Choroid plexus epithelial cell (primary cell): ENCODE results near the gene TMEM121B.

Experiments used
- DNase-seq: peaks from one replicate; pipeline ENCODE4 v3.0.0-alpha.2; 2010; ENCODE audit warnings: low read depth
- H3K4me3 ChIP-seq: 2 replicates; pipeline ENCODE4 v1.5.1; 2011; ENCODE audit warnings: low read depth, mild to moderate bottlenecking, control low read depth, low read length, moderate library complexity
- TF ChIP-seq, protein P1 (sequence below): conservative IDR thresholded peaks from 2 replicates; pipeline ENCODE4 v1.5.1; 2011; ENCODE audit warnings: low read depth, mild to moderate bottlenecking, control low read depth, inconsistent platforms, low read length, moderate library complexity

The TMEM121B gene

DNA sequence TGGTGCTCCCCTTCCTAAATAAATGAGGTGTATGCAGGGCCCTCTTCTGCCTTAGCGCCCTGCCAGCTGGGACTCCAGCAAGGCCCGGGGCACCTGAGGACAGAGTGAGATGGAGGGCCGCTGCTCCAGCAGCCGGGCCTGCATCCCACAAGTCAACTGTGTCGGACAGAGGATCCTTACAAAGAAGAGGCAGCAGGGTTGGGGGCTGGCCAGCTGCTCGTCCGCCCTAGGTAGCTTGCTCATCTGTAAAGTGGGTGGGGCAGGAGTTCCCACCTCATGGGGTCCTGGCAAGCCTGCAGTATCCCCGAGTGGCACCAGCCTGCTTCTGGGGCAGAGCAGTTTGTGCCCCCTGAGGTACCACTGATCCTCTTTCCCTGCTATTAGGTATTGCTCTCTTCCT, 7.6 kb downstream of the TMEM121B start:
- H3K4me3 ChIP-seq = no peak overlapping the region
- DNase-seq = no peak
- TF ChIP-seq, protein P1, sequence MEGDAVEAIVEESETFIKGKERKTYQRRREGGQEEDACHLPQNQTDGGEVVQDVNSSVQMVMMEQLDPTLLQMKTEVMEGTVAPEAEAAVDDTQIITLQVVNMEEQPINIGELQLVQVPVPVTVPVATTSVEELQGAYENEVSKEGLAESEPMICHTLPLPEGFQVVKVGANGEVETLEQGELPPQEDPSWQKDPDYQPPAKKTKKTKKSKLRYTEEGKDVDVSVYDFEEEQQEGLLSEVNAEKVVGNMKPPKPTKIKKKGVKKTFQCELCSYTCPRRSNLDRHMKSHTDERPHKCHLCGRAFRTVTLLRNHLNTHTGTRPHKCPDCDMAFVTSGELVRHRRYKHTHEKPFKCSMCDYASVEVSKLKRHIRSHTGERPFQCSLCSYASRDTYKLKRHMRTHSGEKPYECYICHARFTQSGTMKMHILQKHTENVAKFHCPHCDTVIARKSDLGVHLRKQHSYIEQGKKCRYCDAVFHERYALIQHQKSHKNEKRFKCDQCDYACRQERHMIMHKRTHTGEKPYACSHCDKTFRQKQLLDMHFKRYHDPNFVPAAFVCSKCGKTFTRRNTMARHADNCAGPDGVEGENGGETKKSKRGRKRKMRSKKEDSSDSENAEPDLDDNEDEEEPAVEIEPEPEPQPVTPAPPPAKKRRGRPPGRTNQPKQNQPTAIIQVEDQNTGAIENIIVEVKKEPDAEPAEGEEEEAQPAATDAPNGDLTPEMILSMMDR = no peak

DNA sequence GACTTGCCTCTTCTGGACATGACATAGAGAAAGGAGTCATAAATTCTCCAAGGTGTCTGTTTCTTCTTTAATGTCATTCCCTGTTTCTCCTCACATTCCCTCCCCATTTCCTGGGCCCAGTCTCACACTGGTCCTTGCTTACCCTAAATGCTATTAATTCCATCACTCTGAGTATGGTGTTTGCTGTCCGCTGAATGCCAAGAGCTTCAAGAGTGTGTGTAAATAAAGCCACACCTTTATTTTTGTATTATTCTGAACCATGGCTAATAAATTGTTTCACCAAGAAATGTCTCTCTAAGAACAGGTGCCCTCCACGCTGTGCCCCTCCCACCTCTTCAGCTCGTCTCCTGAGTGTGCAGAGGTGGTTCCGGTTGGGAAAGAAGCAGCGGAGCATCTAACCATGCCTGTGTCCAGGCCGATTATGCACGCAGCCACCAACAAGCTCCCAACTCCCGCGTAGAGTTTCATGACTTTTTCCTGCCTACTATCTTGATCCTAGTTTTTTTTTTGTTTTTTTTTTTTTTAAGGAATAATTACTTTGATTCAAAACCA, 8.6 kb downstream of the TMEM121B start:
- H3K4me3 ChIP-seq = no peak overlapping the region
- DNase-seq = no peak
- TF ChIP-seq, protein P1 = no peak

GRCh38 chr22:17110791-17111550, 10.2 kb downstream of the TMEM121B start:
- DNase-seq = no peak
- H3K4me3 ChIP-seq = no peak overlapping the region
- TF ChIP-seq, protein P1 = no peak

- no peak for DNase-seq
- TF ChIP-seq, protein P1 = no peak
- H3K4me3 ChIP-seq = no peak overlapping the region
Measured at GRCh38 chr22:17109976-17110375, 11.2 kb downstream of the TMEM121B start.

- no peak for DNase-seq
- no peak overlapping the region for H3K4me3 ChIP-seq
- TF ChIP-seq, protein P1 = no peak
Measured at GRCh38 chr22:17109113-17109865, 11.9 kb downstream of the TMEM121B start.

DNA sequence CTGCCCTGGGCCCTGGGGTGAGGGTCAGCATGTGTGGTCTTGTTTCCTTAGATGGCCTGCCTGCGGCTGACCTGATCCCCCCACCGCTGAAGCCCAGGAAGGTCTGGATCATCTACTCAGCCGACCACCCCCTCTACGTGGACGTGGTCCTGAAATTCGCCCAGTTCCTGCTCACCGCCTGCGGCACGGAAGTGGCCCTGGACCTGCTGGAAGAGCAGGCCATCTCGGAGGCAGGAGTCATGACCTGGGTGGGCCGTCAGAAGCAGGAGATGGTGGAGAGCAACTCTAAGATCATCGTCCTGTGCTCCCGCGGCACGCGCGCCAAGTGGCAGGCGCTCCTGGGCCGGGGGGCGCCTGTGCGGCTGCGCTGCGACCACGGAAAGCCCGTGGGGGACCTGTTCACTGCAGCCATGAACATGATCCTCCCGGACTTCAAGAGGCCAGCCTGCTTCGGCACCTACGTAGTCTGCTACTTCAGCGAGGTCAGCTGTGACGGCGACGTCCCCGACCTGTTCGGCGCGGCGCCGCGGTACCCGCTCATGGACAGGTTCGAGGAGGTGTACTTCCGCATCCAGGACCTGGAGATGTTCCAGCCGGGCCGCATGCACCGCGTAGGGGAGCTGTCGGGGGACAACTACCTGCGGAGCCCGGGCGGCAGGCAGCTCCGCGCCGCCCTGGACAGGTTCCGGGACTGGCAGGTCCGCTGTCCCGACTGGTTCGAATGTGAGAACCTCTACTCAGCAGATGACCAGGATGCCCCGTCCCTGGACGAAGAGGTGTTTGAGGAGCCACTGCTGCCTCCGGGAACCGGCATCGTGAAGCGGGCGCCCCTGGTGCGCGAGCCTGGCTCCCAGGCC, 12.7 kb downstream of the TMEM121B start:
- no peak for DNase-seq
- no peak overlapping the region for H3K4me3 ChIP-seq
- TF ChIP-seq, protein P1 = no peak
